Pons (tissue), 1 donor: ENCODE data around the gene CGB3.
A peak's percentile ranks its signal among the peaks of the same experiment; 100 is the strongest.
"Not testable (repeated sequence)": the region's sequence is repeated elsewhere in the genome, so short reads cannot be mapped to it uniquely, and the experiment has no call there.

Experiments
- DNase-seq: peaks from one replicate; pipeline ENCODE4 v3.0.0-alpha.2; 2016; ENCODE audit warnings: low spot score

Gene CGB3

DNA sequence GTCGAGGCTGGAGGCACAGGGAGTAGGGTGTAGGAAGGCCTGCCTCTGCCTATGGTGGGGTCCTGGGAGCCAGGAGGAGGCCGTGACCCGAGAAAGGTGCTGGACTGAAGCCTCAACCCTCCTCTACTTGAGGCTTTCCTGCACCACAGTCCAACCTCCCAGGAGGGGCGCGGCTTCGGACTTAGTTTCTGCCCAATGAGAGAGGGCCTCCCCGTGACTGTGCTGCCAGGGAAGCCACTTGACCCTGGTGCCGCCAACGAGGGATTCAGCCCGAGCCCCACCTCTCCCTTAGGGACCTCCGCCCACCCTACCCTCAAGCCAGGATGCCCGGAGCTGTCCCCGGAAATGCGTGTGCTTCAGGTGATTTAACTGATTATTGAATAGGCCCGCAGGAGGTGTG, at the start of gene CGB3:
CGB3 (minus strand) TSS at position 101 of the 400 bp plus-strand sequence. CDS start 362 bp downstream, outside the sequence.
- DNase-seq = not testable (repeated sequence)

DNA sequence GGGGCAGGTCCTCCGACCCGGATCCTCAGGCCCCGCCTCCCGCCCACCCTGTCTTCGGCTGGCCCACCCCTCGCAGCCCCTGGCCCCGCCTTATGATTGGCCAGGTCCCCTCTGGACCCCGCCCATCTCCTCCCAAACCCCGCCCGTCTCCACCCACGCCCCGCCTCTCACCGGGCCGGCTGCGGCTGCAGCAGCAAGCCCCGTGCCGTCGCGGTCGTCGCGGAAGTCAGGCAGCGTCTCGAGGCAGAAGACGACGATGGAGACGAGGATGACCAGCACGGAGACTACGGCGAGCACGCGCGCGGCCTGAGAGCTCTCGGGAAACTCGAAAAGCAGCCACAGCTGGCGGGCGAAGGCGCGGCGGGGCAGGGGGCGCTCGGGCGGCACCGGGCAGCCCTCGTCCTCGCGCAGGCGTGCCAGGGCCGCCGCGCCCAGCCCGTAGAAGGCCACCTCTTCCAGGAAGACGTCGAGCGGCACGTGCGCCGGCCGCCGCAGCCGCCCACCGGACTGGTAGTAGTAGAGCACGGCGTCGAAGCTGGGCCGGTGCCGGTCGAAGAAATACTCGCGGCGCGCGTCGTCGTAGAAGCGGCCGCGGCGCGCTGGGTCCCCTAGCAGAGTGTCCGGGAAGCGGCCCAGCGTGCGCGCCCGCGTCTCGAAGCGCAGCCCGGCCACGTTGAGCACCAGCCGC, 47.9 kb upstream of the CGB3 start:
- DNase-seq = no peak

DNA sequence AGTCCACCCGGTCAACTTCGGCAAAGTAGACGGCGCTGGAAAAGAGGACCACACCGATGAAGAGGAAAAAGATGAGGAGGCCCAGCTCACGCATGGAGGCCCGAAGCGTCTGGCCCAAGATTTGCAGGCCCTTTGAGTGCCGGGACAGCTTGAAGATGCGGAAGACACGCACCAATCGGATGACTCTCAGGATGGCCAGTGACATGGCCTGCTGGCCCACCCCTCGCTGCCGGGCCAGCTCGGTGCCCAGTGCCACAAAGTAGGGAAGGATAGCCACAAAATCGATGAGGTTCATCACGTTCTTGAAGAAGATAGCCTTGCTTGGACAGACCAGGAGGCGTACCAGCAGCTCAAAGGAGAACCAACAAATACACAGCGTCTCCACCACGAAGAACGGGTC, 46.3 kb upstream of the CGB3 start:
- no peak for DNase-seq

DNA sequence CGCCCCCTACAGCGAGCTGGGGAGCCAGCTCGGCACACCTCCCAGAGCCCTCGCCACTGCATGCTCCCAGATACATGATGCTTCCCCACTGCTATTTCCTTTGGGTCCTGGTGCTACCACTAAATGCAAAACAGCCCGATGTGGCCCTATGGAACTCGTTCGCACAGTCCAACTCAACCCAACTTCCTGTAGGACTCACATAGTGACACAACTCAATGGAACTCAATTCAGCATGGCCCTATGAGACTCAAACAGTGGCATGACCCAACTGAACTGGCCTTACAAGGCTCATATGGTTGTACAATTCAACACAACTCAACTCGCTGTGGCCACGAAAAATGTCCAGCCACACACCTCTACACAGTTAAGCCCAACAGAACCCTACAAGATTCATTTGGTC, 44.9 kb upstream of the CGB3 start:
- no peak for DNase-seq

DNA sequence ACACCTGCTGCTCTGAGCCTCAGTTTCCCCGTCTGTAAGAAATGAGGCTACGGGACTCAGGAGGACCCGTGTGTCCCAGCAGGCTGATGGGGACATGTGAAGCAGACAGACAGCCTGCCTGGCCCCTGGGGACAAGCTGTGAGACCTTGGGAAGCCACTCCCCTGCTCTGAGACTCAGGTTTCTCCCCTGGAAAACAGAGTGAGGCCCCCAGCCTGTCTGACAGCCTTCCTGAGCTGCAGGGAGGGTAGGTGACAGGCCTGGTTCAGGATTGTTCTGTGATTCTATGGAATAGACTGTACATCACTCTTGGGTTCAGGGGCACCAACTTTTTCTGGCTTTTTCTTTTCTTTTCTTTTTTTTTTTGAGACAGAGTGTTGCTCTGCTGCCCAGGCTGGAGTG, 43.4 kb upstream of the CGB3 start:
- DNase-seq = no peak

DNA sequence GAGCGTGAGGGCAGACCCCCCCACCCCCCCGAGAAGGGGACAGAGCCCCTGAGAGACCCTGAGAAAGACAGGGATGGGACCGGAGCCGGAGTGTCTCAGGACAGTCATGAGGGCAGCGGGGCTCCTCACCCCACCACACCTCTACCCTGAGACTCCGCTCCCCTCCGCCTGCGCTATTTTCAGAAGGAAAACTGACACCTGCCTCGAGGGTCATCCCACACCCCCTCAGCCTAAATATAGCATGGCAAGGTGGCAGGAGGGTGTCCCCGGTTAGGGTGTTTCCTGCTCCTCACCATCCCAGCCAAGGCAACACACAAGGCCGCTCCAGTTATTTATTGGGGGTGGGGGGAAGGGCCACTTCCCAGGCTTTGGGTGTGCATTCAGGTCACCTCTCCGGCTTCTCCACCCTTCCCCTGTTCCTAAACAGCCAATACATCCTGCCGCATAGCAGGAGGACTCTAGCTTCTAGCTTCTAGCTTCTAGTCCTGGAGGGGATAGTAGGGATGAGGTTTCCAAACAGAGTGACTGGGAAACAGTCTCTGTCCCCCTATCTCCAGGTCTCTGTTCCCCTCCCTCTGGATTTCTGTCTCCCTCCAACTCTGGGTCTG, 41.9 kb upstream of the CGB3 start:
- no peak for DNase-seq

DNA sequence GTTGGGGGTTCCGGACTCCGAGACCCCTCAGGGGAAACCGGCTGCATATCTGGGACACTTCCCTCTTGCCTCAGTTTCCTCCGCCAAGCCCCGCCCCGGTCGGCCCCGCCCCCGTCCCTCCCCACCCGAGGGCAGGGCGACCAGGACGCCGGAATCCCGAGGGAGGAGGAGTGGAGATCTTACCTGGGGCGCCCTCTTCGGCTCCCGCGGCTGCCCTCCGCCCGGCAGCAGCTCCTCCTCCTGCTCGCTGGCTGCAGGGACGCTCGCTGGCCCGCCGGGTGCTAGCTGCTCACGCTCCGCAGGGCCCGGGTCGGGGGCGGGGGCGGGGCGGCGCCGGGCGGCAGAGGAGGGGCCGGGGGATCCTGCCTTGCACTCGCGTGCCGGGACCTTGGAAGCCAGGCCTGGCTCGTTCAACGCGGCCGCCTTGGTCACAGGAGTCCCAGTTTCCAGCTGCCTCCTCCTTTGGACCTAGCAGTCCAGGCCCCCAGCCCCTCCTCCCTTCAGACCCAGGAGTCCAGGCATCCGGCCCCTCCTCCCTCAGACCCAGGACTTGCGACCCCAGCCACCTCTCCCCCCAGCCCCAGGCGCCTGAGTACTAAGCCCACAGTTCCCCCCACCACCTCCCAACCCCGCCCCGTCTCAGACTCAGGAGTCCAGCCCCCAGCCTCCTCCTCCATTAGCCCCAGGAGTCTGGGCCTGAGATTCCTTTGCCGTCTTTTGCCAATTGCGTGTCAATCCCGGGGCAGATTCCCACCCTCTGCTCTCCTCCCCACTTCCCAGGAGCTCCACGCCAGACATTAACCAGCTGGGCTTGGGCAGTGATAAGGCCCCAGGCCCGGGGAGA, 40.9 kb upstream of the CGB3 start, which contains the start of gene NTF4:
NTF4 (minus strand) TSS at position 51 of the 844 bp plus-strand sequence. CDS start 2,821 bp downstream, outside the sequence.
- no peak for DNase-seq

DNA sequence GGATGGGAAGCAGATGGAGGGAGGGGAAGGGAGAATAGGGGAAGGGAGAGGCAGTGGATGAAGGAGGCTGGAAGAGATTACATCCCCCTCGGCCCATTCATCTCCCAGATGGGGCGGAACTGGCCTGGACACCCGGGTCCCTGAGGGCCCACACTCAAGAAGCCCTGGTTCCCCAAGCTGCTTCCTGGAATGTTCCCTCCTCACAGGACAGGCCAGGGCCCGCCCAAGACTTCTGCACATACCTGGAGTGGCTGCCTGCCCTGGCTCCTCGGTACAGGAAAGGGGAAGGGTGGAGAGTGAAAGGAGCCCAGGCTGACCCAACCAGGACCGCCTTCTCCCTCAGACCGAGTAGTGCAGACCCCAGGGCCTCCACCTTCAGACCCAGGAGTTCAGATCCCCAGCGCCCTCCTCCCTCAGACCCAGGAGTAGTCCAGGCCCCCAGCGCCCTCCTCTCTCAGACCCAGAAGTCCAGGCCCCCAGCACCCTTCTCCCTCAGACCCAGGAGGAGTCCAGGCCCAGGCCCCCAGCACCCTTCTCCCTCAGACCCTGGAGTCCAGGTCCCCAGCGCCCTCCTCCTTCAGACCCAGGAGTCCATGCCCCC, 40.0 kb upstream of the CGB3 start:
- no peak for DNase-seq

DNA sequence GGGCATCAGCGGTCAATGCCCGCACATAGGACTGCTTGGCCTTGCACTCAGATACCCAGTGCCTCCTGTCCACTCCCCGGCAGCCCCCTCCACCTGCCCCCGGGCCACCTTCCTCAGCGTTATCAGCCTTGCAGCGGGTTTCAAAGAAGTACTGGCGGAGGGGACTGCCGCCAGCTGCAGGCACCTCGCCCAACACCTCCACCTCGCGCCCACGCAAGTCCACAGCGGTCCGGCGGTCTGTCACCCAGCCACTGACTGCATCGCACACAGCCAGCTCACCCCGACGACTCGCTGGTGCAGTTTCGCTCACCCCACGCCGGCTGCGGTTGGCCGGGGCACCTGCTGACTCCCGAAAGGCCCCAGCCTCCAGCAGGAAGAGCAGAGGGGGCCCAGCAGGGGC, 37.3 kb upstream of the CGB3 start:
- no peak for DNase-seq

DNA sequence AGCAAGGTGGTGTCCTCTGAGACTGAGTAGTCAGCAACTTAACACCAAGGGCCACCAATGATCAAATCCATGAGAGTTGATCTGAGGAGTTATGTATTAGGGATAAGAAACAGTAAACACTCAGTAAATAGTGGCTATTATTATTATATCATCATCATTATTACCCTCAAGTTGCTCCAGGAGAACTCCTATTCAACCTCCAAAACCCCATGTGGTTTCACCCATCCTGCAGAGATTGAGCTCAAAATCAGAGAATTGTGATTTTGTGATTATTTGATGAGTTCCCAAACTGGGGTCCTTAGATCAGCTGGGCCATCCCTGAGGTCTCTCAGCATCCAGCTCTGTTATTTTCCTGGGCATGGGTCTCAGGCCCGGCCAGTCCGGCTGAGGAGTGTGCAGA, 36.9 kb upstream of the CGB3 start:
- DNase-seq = no peak

DNA sequence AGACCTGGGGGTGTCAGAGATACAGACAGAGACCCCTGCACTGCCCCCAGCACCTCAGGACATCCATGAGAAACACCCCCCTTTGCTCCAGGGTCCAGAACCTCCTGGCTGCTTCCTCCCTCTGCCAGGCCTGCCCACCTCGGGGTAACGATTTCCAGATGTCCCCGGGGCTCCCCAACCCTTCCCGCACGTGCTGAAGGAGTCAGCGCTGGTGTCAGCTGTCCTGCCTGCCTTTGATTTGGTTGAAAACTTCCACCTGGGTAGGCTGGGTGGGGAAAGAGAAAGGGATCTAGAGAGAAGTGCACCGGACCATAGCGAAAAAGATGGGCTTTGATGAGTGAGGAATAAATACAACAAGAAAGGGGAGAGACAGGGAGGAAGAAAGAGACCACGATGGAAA, 34.9 kb upstream of the CGB3 start:
- DNase-seq = no peak

DNA sequence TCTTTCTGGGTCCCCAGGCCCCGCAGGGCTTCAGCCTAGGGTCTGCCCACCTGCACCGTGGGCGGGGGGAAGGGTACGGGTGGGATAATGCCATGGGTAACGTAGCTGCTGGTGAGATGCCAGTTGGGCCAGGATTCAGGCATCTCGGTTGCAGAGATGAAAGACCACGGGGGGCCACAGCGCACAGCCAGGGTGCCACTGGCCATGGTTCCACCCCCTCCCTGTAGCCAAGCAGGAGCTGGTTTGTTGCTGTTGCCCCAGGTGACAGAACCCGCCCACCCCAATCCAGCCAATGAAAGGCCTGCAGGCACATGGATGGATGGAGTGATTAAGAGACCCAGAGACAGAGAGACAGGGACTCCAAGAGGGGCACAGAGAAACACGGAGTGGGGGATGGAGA, 34.4 kb upstream of the CGB3 start:
- no peak for DNase-seq

DNA sequence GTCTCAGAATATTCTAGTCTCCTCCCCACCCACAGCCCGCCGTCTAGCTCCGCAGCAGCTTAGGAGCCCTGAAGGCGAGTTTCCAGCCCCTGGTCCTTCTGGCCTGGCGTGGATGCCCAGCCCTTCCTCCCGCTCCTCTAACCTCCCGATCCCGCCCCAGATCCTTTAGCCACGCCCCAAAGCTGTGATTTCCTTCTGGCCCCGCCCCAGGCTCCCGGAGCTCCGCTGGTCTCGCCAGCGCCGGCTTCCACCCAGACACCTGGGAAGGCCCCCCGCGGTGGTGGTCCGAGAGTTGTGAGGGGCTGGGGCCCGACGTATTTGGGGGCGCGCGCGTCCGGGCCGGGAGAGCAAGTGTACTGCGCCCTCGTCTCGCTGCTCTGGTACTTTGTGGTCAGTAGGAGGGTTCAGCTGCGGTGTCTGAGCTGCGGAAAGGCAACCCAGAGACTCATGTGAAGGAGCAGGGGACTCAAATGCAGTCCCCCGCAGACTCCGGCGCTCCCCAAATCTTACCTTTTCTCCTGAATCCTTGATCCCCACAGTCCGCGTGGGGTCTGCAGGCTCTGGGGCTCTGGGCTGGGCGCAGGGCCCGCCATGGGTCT, 33.6 kb upstream of the CGB3 start, which contains the start of gene CGB7:
CGB7 (minus strand) TSS at position 114 of the 599 bp plus-strand sequence. CDS start 2,374 bp downstream, outside the sequence.
- no peak for DNase-seq

DNA sequence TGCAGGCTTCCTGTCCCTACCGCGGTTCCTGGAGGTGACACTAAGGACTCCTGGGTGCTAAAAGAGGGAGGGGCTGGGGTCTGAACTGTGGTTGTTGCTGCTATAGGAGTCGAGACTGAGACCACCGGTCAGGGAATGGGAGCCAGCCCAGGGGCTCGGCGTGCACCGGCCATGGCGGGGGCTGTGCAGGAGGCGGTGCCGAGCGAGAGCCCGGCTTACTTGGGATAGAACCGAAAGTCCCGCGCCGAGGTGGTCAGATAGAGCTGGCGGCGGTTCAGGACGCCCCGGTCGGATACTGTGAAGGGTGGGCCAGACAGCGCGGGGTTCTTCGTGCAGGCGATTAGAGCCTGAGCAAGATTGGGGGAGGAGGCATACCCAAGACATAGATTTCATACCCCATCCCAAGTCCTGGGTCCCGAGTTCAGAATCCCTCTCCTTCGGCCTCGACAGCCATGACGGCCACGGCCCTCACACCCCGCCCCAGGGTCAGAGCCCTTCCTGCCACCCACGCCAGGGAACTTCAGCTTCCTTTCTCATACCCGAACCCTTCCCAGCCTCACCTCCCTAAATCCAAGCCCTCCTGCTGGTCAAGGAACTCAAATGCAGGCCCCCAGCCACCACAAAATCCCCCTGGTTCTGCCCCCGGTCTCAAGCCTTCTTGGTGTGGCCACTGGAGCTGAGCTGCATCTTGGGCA, 32.9 kb upstream of the CGB3 start:
- DNase-seq = not testable (repeated sequence)

DNA sequence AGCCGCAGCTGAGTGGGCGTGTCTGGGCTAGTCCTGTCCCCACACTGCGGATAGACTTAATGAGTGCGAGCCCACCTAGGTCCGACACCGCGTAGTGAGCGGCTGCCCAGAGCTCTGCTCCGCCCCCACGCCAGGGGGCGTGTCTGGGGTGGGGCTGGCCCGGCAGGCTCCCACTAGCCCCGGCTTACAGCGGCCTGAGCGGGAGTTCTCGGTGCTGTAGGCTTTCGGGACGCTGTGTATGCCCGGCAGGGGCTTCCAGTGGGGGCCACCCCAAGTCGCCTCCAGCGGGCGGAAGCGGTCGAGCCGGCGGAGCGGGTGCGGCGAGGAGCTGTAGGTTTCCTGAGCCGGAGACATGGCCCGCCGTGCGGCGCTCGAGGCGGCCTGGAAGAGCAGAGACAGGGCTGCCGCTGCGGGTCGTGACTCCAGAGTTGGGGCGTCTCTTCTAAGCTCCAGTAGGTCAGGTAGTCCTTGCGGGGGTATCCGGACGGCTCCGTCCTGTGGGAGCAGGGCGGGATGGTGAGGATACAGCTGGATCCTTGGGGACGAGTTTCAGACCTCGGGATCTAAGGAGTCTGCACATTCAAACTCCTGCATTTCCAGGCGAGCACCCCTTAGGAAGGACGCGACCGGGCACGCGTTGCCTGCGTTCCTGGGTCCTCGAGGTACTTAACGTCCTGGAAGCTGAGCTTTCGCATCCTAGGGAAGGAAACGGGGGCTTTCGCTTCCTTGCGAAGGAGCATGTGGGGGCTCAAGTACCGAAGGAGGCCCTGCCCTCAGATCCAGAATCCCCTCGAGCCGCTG, 32.2 kb upstream of the CGB3 start:
- peak; percentile 2 for DNase-seq

DNA sequence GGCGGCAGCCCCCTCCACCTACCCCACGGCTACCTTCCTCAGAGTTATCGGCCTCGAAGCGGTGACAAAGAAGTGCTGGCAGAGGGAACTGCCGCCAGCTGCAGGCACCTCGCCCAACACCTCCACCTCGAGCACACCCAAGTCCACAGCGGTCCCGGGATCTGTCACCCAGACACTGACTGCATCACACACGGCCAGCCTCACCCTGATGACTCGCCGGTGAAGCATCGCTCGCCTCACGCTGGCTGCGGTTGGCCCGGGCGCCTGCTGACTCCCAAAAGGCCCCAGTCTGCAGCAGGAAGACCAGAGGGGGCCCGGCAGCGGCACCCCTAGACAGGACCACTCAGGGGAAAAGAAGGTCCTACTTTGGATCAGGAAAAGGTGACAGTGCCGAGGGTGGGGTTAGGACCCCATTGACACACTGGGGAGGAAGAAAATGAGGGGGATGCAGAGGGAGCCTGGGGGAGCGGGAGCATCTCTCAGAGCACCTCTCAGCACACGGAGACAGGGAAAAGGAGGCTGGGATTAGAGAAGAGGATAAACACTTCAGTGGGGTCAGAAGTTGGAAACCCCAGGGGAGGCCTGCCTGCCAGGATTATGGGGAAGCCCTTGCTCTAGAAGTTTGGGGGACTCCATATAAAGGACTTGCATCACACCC, 26.4 kb upstream of the CGB3 start:
- not testable (repeated sequence) for DNase-seq

DNA sequence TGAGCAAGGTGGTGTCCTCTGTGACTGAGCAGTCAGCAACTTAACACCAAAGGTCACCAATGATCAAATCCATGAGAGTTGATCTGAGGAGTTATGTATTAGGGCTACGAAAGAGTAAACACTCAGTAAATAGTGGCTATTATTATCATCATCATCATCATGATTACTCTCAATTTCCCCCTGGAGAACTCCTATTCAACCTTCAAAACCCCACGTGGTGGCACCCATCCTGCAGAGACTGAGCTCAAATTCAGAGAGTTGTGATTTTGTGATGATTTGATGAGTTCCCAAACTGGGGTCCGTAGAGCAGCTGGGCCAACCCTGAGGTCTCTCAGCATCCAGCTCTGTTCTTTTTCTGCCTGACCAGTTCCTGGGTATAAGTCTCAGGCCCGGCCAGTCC, 25.7 kb upstream of the CGB3 start:
- not testable (repeated sequence) for DNase-seq

DNA sequence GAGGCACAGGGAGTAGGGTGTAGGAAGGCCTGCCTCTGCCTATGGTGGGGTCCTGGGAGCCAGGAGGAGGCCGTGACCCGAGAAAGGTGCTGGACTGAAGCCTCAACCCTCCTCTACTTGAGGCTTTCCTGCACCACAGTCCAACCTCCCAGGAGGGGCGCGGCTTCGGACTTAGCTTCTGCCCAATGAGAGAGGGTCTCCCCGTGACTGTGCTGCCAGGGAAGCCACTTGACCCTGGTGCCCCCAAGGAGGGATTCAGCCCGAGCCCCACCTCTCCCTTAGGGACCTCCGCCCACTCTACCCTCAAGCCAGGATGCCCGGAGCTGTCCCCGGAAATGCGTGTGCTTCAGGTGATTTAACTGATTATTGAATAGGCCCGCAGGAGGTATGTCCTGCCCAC, 24.9 kb upstream of the CGB3 start, which contains the start of gene CGB8:
CGB8 (minus strand) TSS at position 101 of the 400 bp plus-strand sequence. CDS start 372 bp downstream, outside the sequence.
- not testable (repeated sequence) for DNase-seq

DNA sequence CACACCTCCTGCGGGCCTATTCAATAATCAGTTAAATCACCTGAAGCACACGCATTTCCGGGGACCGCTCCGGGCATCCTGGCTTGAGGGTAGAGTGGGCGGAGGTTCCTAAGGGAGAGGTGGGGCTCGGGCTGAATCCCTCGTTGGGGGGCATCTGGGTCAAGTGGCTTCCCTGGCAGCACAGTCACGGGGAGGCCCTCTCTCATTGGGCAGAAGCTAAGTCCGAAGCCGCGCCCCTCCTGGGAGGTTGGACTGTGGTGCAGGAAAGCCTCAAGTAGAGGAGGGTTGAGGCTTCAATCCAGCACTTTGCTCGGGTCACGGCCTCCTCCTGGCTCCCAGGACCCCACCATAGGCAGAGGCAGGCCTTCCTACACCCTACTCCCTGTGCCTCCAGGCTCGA, 19.4 kb upstream of the CGB3 start, which contains the start of gene CGB5:
CGB5 (plus strand) TSS at position 301 of the 400 bp plus-strand sequence. CDS start 362 bp downstream, outside the sequence.
- not testable (repeated sequence) for DNase-seq
